Fibroblast of villous mesenchyme (primary cell): ENCODE measurements around the gene FGF19. TPM values are rescaled to one million over a fixed set of nuclear protein-coding genes. Genes with fewer than 3 reads are reported as not detected.

ENCODE experiments used
- DNase-seq: peaks from one replicate; pipeline ENCODE4 v3.0.0-alpha.2; 2010; ENCODE audit warnings: low read depth
- H3K4me3 ChIP-seq: 2 replicates; pipeline ENCODE4 v1.5.1; 2011; ENCODE audit warnings: low read depth, mild to moderate bottlenecking, low read length
- total RNA-seq: library from RNA; depleted of rRNA; stranded (reverse); fragments of >200 nt; gene quantifications from 2 replicates; pipeline ENCODE4 v1.2.3, GENCODE V29; 2012
- TF ChIP-seq, protein P1 (sequence below): IDR thresholded peaks from 2 replicates; pipeline ENCODE4 v1.5.1; 2012; ENCODE audit warnings: low read depth, mild to moderate bottlenecking, low read length; ENCODE audit not compliant: insufficient read depth

The FGF19 gene
- total RNA-seq, 1 donor: not detected

DNA sequence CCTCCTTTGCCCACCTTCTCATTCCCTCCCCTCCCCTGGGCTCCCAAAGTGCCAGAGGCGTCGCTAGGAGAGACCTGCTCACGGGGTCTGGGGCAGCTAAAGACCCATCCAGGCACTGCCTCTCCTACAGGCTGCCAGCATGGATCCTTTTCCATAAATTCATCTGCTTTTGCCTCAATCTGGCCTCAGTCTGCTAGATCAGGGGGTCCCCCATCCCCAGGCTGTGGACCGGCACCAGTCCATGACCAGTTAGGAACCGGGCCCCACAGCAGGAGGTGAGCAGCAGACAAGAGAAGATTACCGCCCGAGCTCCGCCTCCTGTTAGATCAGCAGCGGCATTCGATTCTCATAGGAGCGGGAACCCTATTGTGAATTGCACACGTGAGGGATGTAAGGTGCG is 41.0 kb downstream of the FGF19 start:
- no peak for DNase-seq
- TF ChIP-seq, protein P1, sequence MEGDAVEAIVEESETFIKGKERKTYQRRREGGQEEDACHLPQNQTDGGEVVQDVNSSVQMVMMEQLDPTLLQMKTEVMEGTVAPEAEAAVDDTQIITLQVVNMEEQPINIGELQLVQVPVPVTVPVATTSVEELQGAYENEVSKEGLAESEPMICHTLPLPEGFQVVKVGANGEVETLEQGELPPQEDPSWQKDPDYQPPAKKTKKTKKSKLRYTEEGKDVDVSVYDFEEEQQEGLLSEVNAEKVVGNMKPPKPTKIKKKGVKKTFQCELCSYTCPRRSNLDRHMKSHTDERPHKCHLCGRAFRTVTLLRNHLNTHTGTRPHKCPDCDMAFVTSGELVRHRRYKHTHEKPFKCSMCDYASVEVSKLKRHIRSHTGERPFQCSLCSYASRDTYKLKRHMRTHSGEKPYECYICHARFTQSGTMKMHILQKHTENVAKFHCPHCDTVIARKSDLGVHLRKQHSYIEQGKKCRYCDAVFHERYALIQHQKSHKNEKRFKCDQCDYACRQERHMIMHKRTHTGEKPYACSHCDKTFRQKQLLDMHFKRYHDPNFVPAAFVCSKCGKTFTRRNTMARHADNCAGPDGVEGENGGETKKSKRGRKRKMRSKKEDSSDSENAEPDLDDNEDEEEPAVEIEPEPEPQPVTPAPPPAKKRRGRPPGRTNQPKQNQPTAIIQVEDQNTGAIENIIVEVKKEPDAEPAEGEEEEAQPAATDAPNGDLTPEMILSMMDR: no peak
- H3K4me3 ChIP-seq: no peak overlapping the region

DNA sequence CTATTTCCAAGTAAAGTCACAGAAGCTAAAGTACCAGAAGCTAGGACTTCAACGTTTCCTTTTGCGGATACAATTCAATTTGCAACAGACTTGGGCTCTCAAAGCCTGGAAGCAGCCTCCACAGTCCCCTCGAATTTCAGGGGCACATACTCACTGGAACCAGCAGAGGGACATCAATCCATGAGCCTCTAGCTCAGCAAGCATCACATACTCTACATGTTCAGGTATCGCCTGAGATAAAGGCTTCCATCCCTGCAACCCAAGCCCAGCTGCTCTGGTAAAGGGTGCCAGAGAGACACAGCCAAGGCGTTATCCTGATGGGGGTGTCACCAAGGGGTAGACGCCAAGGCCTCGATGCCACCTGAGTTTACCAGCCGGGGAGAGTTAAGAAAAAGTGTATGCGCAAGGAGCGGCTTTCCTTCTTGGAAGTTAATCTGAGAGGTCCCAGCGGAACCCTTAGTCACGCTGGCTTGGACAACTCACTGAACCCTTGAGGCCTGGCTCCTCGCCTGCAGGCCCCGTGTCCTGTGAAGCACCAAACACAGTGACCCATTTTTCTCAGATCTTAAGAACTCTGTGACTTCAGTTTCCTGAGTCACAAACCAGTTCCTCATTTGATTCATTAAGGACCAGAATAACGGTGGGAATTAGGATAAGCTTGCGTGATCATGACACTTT is 41.7 kb downstream of the FGF19 start:
- H3K4me3 ChIP-seq: no peak overlapping the region
- DNase-seq: no peak
- TF ChIP-seq, protein P1: peak; percentile 15

DNA sequence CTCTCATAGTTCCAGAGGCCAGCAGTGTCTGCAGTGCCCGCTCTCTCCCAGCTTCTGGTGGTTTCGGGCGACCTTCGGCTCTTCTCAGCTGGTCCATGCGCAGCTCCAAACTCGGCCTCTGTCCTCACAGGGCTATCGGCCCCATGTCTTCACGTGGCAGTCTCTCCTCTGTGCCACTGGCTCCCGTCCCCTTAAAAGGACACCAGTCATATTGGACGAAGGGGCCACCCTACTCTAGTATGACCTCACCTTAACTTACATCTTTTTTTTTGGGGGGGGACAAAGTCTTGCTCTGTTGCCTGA is 42.5 kb downstream of the FGF19 start:
- no peak overlapping the region for H3K4me3 ChIP-seq
- TF ChIP-seq, protein P1: no peak
- no peak for DNase-seq

DNA sequence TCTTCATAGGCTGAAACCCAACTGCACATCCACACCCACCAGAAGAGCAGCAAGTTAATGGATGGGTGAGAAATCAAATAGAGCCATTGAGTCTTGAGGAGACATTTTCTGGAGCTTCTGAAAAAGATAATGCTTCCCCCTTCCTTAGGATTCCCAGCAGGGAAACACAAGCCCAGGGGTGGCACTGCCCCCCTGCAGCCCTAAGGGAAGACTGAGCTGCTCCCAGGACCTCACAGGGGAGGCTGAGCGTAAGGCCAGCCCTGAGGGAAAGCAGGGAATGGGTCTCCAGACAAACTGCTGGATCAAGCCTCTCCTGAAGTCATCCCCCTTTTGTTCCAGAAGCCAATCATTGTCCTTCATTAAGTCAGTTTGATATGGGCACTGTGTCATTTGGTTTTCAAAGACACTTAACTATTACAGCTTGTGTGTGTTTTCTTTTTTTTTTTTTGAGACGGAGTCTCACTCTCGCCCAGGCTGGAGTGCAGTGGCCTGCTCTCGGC is 43.8 kb downstream of the FGF19 start:
- TF ChIP-seq, protein P1: no peak
- no peak overlapping the region for H3K4me3 ChIP-seq
- DNase-seq: no peak

DNA sequence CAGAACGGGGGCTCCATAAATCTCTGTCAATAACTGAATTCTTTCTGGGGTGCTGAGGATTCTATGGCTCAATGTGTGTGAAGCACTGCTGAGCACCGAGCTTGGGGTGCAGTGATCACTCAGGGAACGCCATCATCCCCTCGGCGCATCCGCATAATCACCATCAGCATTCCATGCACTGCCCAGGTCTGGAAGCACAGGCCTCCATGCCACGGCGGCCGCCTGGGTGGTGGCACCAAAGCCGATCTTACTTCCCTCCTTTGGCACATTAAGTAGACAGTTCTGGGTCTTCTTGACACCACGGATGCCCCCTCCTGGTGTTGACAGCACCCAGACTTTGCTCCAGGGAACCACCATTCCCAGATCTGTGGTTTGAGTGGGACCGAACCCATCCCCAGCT is 44.2 kb downstream of the FGF19 start:
- TF ChIP-seq, protein P1: no peak
- no peak for DNase-seq
- no peak overlapping the region for H3K4me3 ChIP-seq

DNA sequence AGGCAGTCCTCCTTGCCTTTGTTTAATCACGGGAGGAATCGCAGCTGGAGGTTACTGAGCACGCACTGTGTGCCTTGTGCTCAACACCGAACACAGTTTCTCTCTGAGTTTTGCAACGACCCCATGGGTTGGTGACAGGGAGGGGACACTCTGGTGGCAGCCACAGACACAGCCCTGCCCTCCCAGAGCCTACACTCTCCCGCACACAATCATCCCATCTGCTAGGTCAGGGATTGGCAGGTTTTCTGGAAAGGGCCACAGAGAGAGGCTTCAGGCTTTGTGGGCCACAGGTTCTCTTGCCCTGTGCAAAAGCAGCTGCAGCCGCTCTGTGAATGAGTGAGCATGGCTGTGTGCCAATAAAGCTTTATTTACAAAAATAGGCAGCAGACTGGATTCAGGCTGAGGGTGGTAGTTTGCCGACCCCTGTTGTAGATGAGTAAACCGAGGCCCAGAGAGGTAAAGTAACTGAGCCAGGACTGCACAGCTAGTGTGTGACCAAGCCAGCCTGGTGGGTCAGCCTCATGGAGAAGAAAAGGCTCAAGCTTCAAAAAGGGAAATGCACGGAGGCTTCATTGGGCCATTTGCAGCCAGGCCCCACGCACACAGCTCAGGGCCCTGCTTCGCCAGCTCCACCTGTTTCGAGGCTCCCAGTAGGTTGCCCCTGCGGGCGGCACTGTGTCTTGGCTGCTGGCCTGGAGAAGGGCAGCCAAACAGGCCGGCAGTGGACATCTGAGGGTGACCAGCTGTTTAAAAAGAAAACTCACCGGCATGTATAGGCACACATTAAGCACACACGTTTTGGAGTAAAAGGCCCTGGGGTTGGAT is 45.0 kb downstream of the FGF19 start:
- H3K4me3 ChIP-seq: no peak overlapping the region
- TF ChIP-seq, protein P1: no peak
- DNase-seq: no peak
